GM18499 (cell line): ENCODE measurements around the gene CNEP1R1.
A peak's percentile ranks its signal among the peaks of the same experiment; 100 is the strongest.

ENCODE experiments used
- ATAC-seq: cut with Tn5 transposase; IDR thresholded peaks from one replicate; pipeline ENCODE4 v1.9.1; 2021; ENCODE audit warnings: moderate number of reproducible peaks; ENCODE audit not compliant: insufficient read depth, unreplicated experiment

CNEP1R1 gene, protein sequence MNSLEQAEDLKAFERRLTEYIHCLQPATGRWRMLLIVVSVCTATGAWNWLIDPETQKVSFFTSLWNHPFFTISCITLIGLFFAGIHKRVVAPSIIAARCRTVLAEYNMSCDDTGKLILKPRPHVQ

DNA sequence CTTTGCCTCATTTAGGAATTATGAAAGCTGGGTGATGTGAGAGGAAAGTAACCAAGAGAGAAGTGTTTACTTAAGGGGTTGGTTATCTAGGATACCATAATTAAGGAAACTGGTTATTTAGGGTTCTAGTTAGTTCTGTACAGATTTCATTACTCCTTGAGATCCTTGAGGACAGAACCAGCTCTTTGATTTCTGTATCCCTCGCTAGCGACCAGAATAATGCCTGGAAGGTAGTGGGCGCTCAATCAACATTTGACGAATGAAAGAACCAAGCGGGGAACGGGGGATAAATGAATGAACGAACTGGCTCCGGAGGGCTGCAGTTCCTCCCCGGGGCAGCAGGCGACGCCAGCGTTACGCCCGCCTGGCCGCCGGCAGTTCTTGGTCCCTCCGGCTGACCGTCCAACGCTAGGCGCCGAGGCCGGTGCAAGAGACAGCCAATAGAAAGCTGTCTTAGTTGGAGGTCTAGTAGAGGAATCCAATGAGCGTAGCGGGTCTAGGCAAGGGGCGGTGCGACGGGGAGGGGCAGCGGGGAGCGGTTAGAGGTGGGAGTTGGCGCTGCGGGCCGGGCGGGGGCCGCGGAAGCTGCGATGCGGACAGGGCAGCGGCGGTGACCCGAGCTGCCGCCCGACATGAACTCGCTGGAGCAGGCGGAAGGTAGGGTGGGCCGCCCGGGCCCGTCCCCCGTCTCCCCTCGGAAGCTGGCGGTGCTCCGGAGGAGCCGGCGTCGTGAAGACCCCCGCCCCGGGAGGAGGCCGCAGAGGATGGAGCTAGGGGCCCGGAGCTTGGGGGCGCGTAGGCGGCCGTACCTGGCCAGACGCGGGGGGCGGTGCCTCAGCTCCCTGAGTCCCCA lies at the start of gene CNEP1R1:
Gene CNEP1R1 (plus strand): TSS at position 542 of the 853 bp plus-strand sequence. CDS start 91 bp downstream, at position 633.
- peak; percentile 96 for ATAC-seq

DNA sequence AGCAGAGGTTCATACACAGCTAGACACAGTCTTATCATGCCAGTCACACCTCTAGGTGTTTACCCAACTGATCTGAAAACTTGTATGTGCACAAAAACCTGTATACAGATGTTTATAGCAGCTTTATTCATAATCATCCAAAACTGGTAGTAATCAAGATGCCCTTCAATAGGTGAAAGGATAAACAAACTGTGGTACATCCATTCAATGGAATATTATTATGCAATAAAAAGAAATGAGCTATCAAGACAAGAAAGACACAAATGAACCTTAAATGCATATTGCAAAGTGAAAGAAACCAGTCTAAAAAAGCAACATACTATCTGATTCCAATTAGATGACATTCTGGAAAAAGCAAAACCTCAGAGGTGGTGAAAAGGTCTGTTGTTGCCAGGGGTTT lies 47.6 kb upstream of the CNEP1R1 start:
- no peak for ATAC-seq

DNA sequence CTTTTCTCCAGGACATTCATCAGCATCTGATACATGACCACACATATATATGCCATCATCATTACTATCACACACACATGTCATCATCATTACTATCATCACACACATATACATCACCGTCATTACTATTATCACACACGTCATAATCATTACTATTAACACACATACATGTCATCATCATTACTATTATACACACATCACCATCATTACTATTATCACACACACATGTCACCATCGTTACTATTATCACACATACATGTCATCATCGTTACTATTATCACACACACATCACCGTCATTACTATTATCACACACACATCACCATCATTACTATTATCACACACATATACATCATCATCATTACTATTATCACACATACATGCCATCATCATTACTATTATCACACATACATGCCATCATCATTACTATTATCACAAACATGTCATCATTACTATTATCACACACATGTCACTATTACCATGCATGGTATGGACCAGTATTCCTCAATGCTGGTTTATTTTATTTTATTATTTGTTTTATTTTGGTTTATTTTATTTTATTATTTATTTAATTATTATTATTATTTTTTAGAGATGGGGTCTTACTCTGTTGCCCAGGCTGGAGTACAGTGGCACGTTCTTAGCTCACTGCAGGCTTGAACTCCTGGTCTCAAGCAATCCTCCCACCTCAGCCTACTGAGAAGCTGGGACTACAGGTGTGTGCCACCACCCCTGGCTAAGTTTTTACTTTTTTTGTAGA lies 46.3 kb upstream of the CNEP1R1 start:
- no peak for ATAC-seq

DNA sequence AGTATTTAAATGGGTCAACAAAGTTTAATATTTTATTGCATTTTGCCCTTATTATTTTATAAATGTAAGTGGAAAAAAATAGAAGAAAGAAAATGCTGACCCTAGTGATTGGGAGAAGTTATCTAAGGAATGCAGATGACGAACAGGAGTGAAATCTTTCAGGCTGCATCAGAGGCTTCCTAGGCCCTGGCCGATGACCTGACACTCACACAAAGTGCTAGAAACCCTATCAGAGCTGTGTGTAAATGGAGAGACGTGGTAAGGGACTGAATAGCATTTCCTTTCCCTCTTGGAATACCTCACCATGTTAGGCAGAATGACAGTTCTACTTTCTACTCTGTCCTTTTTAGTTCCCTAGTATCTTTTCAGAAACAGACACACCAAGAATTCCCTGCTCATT lies 44.9 kb upstream of the CNEP1R1 start:
- no peak for ATAC-seq

DNA sequence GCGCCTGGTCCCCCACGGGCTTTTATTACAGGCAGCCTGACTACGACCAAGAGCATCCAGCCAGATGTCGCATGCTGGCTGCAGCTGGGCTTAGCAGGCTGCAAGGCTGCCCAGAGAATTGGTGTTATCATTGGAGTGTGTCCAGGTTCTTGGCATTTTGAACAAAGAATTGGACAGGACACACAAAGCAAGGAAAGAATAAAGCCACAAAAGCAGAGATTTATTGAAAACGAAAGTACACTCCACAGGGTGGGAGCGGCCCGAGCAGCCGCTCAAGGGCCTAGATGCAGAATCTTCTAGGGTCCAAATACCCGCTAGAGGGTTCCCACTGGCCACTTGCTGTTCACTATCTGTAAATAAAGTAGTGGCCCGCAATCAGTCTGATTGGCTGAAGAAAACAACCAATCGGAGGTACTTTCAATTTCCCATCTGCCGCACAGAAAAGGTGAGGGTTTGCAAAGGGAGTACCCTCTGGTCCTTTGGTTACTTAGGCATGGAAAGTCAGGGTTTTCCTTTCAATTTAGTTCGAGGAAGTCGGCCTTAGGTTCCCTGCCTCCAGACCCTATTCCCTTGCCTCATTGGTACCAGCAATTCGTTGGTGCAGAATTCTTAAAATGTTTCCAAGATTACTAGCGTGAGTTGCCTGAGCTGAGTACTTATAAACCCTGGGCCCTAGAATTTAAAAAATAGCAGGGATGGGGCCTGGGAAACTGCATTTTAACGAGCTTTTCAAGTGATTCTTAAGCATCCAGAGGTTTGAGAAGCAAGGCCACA lies 38.5 kb upstream of the CNEP1R1 start:
- ATAC-seq: no peak

DNA sequence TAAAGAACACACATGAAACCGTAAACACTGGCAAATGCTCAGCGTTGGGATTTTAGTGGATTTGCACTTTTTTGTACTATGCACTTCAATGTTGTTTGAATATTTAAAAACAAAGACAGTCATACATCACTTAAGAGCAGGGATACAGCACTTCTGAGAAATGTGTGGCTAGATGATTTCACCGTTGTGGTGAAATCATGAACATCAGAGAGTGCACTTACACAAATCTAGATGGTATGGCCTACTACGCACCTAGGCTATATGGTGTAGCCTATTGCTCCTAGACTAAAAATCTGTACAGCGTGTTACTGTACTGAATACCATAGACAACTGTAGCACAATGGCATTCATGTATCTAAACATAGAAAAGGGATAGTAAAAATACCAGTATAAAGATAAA lies 37.6 kb upstream of the CNEP1R1 start:
- ATAC-seq: no peak

DNA sequence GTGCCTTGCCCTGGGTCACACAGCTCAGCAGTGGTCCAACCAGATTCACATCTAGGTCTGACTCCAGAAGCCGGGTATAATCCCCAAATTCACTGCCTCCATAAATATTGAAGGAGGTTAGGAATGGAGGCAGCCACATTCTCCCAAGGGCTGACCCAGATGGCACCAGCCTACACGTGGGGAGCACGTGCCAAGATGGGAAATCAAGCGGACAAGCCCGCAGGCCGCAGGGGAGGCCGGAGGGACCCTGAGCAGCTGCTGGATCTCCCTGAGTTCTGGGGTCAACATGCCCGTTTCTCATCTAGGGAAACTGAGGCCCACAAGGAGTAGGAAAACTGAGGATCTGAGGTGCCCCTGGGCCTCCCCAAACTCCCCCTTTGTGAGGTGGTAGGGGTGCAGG lies 32.2 kb upstream of the CNEP1R1 start:
- ATAC-seq: no peak

DNA sequence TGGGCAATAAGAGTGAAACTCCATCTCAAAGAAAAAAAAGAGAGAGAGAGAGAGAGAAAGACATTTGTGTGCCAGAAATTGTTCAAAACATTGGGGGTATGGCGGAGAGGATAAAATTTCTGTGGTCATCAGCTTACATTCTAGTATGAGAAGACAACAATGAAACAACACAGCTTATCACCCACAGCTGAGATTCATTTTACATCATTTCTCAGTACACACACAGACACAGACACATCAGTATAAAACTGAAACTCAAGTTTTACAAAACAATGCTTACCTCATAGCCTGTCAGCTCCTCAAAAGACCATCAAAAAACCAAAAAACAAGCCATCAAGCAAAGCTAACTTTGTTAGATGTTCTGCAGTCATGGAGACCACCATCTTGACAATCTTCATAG lies 31.4 kb upstream of the CNEP1R1 start:
- no peak for ATAC-seq

DNA sequence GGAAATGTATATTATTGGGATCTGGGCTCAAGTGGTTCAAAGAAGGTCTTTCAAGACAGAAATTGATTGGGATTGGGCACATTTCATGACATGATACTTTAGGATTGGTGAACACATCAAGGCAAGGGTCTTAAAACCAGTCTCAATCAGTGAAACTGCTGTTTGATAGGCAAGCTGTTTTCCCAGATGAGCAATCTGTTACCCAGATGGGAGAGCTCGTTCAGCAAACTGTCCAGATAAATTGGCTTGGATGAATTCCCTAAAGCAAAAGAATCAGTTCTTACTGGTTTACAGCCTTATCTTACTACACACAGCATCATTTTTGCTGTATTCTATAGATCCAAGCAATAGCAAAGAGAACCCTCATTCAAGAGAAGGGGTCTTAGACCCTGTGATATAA lies 31.0 kb upstream of the CNEP1R1 start:
- ATAC-seq: no peak

DNA sequence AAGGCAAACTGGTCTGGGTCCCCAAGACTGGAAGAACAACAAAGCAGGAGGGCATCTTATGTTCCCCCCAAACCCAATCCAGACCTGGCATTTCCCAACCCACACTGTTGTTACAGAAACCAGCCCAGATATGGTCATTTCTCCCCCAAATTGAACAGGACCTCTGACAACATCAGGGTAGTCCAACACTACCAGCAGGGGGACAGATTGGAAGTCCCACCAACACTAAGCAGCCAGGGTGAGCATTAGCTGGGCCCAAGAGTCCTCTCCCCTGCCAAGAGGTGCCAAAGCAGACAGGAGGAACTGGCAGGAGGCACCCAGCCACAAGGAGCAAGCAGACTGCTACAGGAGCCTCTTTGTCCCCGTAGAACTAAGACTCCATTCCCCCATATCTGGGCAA lies 29.3 kb upstream of the CNEP1R1 start:
- no peak for ATAC-seq

DNA sequence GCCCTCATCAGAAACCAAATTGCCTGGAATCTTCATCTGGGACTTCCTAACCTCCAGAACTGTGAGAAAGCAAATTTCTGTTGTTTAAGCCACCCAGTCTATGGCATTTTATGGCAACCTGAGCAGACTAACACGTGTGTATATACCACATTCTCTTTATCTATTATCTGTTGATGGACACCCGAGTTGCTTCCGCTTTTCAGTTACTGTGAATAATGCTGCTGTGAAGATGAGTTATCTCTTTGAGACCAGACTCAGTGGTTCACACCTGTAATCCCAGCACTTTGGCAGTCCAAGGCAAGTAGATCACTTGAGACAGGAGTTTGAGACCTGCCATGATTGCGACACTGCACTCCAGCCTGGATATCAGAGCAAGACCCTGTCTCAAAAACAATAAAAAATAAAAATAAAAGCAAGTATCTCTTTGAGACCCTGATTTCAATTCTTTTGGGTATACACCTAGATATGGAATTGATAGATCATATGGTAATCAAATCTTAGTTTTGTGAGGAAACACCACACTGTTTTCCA lies 27.2 kb upstream of the CNEP1R1 start:
- ATAC-seq: no peak

DNA sequence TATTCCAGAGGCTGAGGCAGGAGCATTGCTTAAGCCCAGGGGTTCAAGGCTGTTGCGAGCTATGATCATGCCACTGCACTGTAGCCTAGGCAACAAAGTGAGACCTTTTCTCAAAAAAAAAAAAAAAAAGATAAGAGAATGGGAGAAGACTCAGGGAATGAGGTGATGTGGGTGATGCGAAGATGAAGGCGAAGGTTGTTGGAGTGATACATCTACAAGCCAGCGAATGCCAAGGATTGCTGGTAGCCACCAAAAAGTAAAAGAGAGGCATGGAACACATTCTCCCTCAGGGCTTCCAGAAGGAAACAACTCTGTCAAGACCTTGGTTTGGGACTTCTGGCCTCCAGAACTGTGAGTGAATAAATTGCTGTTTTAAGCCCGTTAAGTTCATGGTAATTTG lies 26.0 kb upstream of the CNEP1R1 start:
- no peak for ATAC-seq

DNA sequence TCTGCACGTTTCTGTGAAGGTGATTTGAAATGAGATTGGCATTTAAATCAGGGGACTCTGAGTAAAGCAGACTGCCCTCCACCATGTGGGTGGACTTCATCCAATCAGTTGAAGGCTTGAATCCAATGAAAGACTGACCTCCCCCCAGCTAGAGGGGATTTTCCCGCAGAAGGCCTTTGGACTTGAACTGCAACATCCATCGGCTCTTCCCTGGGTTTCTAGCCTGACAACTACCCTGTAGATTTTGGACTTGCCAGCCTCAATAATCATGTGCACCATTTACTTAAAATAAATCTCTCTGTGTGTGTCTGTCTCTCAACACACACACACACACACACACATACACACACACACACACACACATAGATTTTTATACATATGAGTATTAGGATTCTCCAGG lies 23.9 kb upstream of the CNEP1R1 start:
- ATAC-seq: no peak

DNA sequence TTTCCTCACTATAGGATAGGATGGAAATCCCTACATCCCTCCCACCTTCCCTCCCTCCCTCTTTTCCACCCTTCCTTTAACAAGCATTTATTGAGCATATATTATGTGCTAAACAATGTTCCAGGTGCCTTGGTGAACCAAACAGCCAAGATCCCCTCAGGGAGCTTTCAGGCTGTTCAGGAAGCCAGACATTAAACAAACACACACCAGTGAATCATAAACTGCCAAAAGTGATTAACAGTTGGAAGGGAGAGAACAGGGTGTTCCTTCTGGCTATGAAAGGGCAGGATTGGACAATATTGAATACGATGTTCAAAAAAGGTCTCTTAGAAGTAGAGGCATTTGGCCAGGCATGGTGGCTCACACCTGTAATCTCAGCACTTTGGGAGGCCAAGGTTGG lies 22.8 kb upstream of the CNEP1R1 start:
- no peak for ATAC-seq

DNA sequence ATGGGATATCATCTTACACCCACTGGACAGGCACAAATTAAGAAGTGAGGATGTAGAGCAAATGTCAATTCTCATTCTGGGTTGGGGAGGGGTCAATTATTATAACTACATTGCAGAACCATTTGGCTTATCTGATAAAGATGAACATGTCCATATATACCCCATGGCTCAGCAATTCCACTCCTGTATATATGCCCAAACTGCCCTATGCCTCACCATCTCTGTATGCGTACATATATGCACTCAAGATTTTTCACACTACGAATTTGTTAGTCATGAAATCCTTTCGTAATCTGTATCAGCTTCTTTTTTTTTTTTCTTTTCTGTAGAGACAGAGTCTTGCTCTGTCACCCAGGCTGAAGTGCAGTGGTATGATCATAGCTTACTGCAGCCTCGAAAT lies 20.8 kb upstream of the CNEP1R1 start:
- ATAC-seq: no peak

DNA sequence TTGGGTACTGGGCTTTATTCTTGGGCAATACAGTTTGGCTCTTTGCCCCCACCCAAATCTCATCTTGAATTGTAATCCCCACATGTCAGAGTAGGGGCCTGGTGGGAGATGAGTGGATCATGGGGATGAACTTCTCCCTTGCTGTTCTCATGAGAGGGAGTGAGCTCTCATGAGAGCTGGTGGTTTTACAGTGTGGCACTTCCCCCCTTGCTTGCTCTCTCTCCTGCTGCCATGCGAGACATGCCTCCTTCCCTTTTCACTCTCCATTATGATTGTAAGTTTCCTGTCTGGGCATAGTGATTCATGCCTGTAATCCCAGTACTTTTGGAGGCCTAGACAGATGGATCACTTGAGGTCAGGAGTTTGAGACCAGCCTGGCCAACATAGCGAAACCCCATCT lies 18.1 kb upstream of the CNEP1R1 start:
- no peak for ATAC-seq

DNA sequence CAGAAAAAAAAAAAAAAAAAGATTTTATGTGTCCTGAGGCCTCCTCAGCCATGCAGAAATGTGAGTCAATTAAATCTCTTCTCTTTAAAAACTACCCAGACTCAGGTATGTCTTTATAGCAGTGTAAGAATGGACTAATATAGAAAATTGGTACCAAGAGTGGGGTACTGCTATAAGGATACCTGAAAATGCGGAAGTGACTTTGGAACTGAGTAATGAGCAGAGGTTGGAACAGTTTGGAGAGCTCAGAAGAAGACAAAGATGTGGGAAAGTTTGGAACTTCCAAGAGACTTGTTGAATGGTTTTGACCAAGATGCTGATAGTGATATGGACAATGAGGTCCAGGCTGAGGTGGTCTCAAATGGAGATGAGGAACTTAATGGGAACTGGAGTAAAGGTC lies 17.3 kb upstream of the CNEP1R1 start:
- ATAC-seq: no peak

DNA sequence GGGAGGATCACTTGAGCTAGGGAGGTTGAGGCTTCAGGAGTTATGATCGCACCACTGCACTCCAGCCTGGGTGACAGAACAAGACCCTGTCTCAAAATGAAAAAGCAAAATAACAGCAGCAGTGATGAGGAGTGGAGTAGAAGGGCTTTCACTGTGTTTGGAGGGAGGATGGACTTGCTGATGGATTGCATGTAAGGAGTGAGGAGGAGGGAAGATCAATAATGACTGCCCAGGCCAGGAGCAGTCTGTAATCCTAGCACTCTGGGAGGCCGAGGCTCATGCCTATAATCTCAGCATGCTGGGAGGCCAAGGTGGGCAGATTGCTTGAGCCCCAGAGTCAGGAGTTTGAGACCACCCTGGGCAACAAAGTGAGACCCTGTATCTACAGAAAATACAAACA lies 14.8 kb upstream of the CNEP1R1 start:
- ATAC-seq: no peak

DNA sequence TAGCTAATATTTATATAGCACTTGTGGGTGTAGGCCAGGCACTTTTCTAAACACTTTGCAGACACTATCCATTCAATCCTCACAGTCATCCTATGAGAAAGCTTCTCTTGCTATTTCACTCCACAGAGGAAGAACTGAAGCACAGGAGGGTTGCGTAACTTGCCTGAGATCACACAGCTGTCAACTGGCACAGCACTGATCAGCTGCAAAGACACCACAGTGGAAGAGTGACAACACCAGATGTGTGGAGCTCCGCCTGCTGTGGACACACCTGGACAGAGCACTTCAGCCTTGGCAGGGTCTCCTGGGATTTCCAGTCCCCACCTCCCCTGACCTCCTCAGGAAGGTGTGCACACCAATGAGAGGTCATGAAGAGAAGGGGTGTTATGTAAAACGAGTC lies 13.3 kb upstream of the CNEP1R1 start:
- no peak for ATAC-seq

DNA sequence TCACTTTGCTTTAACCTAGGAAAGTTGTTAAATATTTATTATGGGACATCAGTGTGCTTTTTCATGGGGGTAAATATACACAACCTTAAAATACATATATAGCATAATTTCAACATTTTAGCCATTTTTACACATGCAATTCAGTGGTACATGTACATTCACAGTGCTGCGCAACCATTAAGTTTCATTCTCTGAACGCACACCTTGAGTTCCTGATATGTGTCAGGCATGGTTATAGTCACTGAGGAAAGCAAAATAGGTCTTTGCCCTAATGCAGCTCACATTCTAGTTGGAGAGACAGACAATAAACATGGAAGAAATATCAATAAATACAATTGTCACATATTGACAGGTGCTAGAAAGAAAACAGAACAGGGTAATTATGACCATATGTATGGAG lies 12.8 kb upstream of the CNEP1R1 start:
- no peak for ATAC-seq
